ENCODE data around the gene TCP11L2.

Gene TCP11L2

DNA sequence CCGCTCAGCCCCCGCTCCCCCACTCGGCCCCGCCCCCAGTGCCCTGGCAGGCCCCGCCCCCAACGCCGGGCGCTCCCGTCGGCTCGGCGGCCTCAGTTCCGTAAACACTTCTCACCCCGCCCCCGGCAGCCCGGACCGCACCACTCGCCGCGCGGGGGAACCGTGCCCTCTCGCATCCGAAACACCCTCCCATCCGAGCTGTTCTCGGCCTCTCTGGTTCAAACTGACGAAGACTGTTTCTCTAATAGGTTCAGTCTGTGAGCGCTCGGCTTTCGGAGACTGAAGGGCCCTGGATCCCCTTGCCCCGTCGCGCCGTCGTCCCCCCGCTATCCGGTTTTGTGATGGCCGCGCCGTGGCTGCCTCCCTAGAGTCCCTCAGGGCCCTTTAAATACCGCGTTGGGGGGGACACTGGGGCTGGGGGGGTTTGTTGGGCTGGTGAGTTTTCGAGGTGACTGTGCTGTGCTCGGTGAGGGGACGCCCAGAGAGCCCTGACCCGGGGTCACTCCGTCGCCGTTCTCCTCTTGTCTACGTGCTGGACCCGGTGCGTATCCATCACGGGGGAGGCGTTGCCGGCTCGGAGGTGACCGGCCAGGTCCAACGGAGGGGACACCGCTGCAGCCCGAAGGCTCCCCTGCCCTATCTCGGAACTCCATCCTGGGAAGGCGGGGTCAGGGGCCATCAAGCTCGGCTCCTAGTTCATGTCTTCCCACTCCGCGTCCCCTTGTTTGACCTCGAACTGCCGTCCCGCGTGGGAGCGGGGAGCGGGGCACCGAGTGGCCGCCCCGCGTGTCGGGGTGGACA is at the start of gene TCP11L2:
TSS of gene TCP11L2 (plus strand) at position 333 of the 801 bp plus-strand sequence. CDS start 8,343 bp downstream, outside the sequence.
- no peaks in the 10 kb centered on the region for H3K27me3 ChIP-seq (ENCODE audit: control insufficient read depth in 1 of 2, insufficient read depth in 2 of 2, low read length in 2 of 2)

GRCh38 chr12:106254724-106255123 is 47.8 kb upstream of the TCP11L2 start:
- Histone ChIP-seq H3K4me3 (ENCODE audit: low read depth in 1 of 2, low read length in 2 of 2) (no peak overlapping the region), H3K9me3 (ENCODE audit: control insufficient read depth in 1 of 2, low read length in 2 of 2) (no peaks in the 10 kb centered on the region), H3K27ac (ENCODE audit: low read depth, low read length) (no peak overlapping the region), H3K9ac (ENCODE audit: low read depth in 1 of 2, low read length in 2 of 2) (no peak overlapping the region), H3K36me3 (ENCODE audit: control insufficient read depth in 1 of 2, insufficient read depth in 2 of 2, low read length in 2 of 2) (no peaks in the 10 kb centered on the region), H3K27me3 (ENCODE audit: control insufficient read depth in 1 of 2, insufficient read depth in 2 of 2, low read length in 2 of 2) (no peaks in the 10 kb centered on the region), H3K4me1 (ENCODE audit: control insufficient read depth in 1 of 2, insufficient read depth in 2 of 2, low read length in 2 of 2) (peaks cover 3 to 4% of the 10 kb centered on the region in 2 donors)

More for the DNA sequence above, at the start of gene TCP11L2:
- Histone ChIP-seq H3K9ac (ENCODE audit: low read depth in 1 of 2, low read length in 2 of 2) (peak within 1 kb of the TSS; percentile 84 to 96), H3K36me3 (ENCODE audit: control insufficient read depth in 1 of 2, insufficient read depth in 2 of 2, low read length in 2 of 2) (no peaks in the 10 kb centered on the region), H3K27ac (ENCODE audit: low read depth, low read length) (peak within 1 kb of the TSS; percentile 93), H3K9me3 (ENCODE audit: control insufficient read depth in 1 of 2, low read length in 2 of 2) (no peaks in the 10 kb centered on the region), H3K4me1 (ENCODE audit: control insufficient read depth in 1 of 2, insufficient read depth in 2 of 2, low read length in 2 of 2) (peaks cover 22 to 29% of the 10 kb centered on the region in 2 donors), H3K4me3 (ENCODE audit: low read depth in 1 of 2, low read length in 2 of 2) (peak within 1 kb of the TSS; percentile 91 to 97)

GRCh38 chr12:106255493-106255892 is 47.0 kb upstream of the TCP11L2 start:
- Histone ChIP-seq H3K4me3 (ENCODE audit: low read depth in 1 of 2, low read length in 2 of 2) (no peak overlapping the region), H3K9me3 (ENCODE audit: control insufficient read depth in 1 of 2, low read length in 2 of 2) (no peaks in the 10 kb centered on the region), H3K9ac (ENCODE audit: low read depth in 1 of 2, low read length in 2 of 2) (no peak overlapping the region), H3K27me3 (ENCODE audit: control insufficient read depth in 1 of 2, insufficient read depth in 2 of 2, low read length in 2 of 2) (no peaks in the 10 kb centered on the region), H3K27ac (ENCODE audit: low read depth, low read length) (no peak overlapping the region), H3K36me3 (ENCODE audit: control insufficient read depth in 1 of 2, insufficient read depth in 2 of 2, low read length in 2 of 2) (no peaks in the 10 kb centered on the region), H3K4me1 (ENCODE audit: control insufficient read depth in 1 of 2, insufficient read depth in 2 of 2, low read length in 2 of 2) (no peaks in the 10 kb centered on the region)

- Histone ChIP-seq H3K36me3 (ENCODE audit: control insufficient read depth in 1 of 2, insufficient read depth in 2 of 2, low read length in 2 of 2) (no peaks in the 10 kb centered on the region), H3K9me3 (ENCODE audit: control insufficient read depth in 1 of 2, low read length in 2 of 2) (no peaks in the 10 kb centered on the region), H3K9ac (ENCODE audit: low read depth in 1 of 2, low read length in 2 of 2) (no peak overlapping the region), H3K4me1 (ENCODE audit: control insufficient read depth in 1 of 2, insufficient read depth in 2 of 2, low read length in 2 of 2) (no peaks in the 10 kb centered on the region), H3K27ac (ENCODE audit: low read depth, low read length) (no peak overlapping the region), H3K4me3 (ENCODE audit: low read depth in 1 of 2, low read length in 2 of 2) (no peak overlapping the region), H3K27me3 (ENCODE audit: control insufficient read depth in 1 of 2, insufficient read depth in 2 of 2, low read length in 2 of 2) (no peaks in the 10 kb centered on the region)
Measured at GRCh38 chr12:106255952-106256351, 46.6 kb upstream of the TCP11L2 start.

DNA sequence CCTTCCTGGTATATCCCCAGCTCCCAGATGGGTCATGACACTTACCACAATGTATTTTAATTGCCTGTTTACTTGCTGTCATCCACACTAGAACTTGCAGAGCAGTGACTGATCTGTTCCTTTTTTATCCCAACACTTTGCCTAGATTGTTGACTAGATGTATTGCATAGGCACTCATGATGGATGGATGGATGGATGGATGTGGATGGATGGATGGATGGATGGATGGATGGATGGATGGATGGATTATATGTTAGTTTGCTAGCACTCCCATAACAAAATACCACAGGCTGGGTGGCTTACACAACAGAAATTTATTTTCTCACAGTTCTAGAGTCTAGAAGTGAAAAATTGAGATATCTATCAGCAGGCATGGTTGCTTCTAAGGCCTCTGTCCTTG is 46.0 kb upstream of the TCP11L2 start:
- Histone ChIP-seq H3K4me1 (ENCODE audit: control insufficient read depth in 1 of 2, insufficient read depth in 2 of 2, low read length in 2 of 2) (no peaks in the 10 kb centered on the region), H3K9ac (ENCODE audit: low read depth in 1 of 2, low read length in 2 of 2) (no peak overlapping the region), H3K36me3 (ENCODE audit: control insufficient read depth in 1 of 2, insufficient read depth in 2 of 2, low read length in 2 of 2) (no peaks in the 10 kb centered on the region), H3K9me3 (ENCODE audit: control insufficient read depth in 1 of 2, low read length in 2 of 2) (no peaks in the 10 kb centered on the region), H3K27ac (ENCODE audit: low read depth, low read length) (no peak overlapping the region), H3K27me3 (ENCODE audit: control insufficient read depth in 1 of 2, insufficient read depth in 2 of 2, low read length in 2 of 2) (no peaks in the 10 kb centered on the region), H3K4me3 (ENCODE audit: low read depth in 1 of 2, low read length in 2 of 2) (no peak overlapping the region)

DNA sequence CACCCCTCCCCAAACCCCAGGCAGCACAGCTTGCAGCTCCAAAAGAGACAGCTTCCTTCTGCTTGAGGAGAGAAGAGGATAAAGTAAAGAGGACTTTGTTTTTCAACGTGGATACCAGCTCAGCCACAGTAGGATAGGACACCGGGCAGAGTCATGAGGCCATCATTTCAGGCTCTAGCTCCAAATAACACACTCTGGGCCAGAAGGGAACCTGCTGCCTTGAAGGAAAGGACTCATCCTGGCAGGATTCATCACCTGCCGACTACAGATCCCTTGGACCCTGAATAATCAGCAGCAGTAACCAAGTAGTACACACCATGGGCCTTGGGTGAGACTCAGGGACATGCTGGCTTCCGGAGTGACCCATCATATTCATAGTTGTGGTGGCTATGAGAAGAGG is 44.3 kb upstream of the TCP11L2 start:
- Histone ChIP-seq H3K9me3 (ENCODE audit: control insufficient read depth in 1 of 2, low read length in 2 of 2) (no peaks in the 10 kb centered on the region), H3K9ac (ENCODE audit: low read depth in 1 of 2, low read length in 2 of 2) (no peak overlapping the region), H3K27ac (ENCODE audit: low read depth, low read length) (no peak overlapping the region), H3K36me3 (ENCODE audit: control insufficient read depth in 1 of 2, insufficient read depth in 2 of 2, low read length in 2 of 2) (no peaks in the 10 kb centered on the region), H3K27me3 (ENCODE audit: control insufficient read depth in 1 of 2, insufficient read depth in 2 of 2, low read length in 2 of 2) (no peaks in the 10 kb centered on the region), H3K4me3 (ENCODE audit: low read depth in 1 of 2, low read length in 2 of 2) (no peak overlapping the region), H3K4me1 (ENCODE audit: control insufficient read depth in 1 of 2, insufficient read depth in 2 of 2, low read length in 2 of 2) (no peaks in the 10 kb centered on the region)

GRCh38 chr12:106258935-106259334 is 43.6 kb upstream of the TCP11L2 start:
- Histone ChIP-seq H3K27me3 (ENCODE audit: control insufficient read depth in 1 of 2, insufficient read depth in 2 of 2, low read length in 2 of 2) (no peaks in the 10 kb centered on the region), H3K9me3 (ENCODE audit: control insufficient read depth in 1 of 2, low read length in 2 of 2) (no peaks in the 10 kb centered on the region), H3K4me1 (ENCODE audit: control insufficient read depth in 1 of 2, insufficient read depth in 2 of 2, low read length in 2 of 2) (no peaks in the 10 kb centered on the region), H3K9ac (ENCODE audit: low read depth in 1 of 2, low read length in 2 of 2) (no peak overlapping the region), H3K27ac (ENCODE audit: low read depth, low read length) (no peak overlapping the region), H3K4me3 (ENCODE audit: low read depth in 1 of 2, low read length in 2 of 2) (no peak overlapping the region), H3K36me3 (ENCODE audit: control insufficient read depth in 1 of 2, insufficient read depth in 2 of 2, low read length in 2 of 2) (no peaks in the 10 kb centered on the region)

DNA sequence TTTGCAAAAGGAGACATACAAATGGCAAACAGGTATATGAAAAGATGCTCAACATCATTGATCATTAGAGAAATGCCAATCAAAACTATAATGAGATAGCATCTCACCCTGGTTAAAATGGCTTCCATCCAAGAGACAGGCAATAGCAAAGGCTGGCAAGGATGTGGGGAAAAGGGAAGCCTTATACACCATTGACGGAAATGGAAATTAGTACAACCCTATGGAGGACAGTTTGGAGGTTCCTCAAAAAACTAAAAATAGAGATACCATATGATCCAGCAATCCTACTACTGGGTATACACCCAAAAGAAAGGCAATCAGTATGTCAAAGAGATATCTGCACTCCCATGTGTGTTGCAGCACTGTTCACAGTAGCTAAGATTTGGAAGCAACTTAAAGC is 37.4 kb upstream of the TCP11L2 start:
- H3K4me1 ChIP-seq (ENCODE audit: control insufficient read depth in 1 of 2, insufficient read depth in 2 of 2, low read length in 2 of 2) = no peaks in the 10 kb centered on the region
- H3K36me3 ChIP-seq (ENCODE audit: control insufficient read depth in 1 of 2, insufficient read depth in 2 of 2, low read length in 2 of 2) = no peaks in the 10 kb centered on the region
- H3K9me3 ChIP-seq (ENCODE audit: control insufficient read depth in 1 of 2, low read length in 2 of 2) = no peaks in the 10 kb centered on the region
- no peaks in the 10 kb centered on the region for H3K27me3 ChIP-seq (ENCODE audit: control insufficient read depth in 1 of 2, insufficient read depth in 2 of 2, low read length in 2 of 2)
- H3K27ac ChIP-seq (ENCODE audit: low read depth, low read length) = no peak overlapping the region
- H3K9ac ChIP-seq (ENCODE audit: low read depth in 1 of 2, low read length in 2 of 2) = no peak overlapping the region
- H3K4me3 ChIP-seq (ENCODE audit: low read depth in 1 of 2, low read length in 2 of 2) = no peak overlapping the region

DNA sequence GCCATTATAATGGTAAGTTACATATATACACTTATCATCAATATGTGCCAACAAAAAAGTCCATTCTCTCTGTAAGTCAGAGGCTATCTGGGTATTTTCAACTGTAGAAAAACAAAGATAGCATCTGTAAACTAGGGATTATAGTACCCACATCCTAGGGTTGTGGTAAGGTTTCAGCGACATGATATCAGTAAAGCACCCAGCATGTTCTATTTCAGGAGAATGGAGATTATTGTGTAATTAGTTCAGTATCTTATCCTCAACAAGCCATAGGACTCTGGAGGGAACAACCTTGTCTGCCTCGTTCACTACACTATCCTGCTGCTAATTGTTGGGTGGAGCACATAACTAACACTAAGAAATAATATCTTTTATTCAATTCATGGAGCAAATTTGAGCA is 35.0 kb upstream of the TCP11L2 start:
- Histone ChIP-seq H3K36me3 (ENCODE audit: control insufficient read depth in 1 of 2, insufficient read depth in 2 of 2, low read length in 2 of 2) (no peaks in the 10 kb centered on the region), H3K27ac (ENCODE audit: low read depth, low read length) (no peak overlapping the region), H3K9me3 (ENCODE audit: control insufficient read depth in 1 of 2, low read length in 2 of 2) (no peaks in the 10 kb centered on the region), H3K27me3 (ENCODE audit: control insufficient read depth in 1 of 2, insufficient read depth in 2 of 2, low read length in 2 of 2) (no peaks in the 10 kb centered on the region), H3K4me1 (ENCODE audit: control insufficient read depth in 1 of 2, insufficient read depth in 2 of 2, low read length in 2 of 2) (peaks cover 0 to 4% of the 10 kb centered on the region in 2 donors), H3K9ac (ENCODE audit: low read depth in 1 of 2, low read length in 2 of 2) (no peak overlapping the region), H3K4me3 (ENCODE audit: low read depth in 1 of 2, low read length in 2 of 2) (no peak overlapping the region)

DNA sequence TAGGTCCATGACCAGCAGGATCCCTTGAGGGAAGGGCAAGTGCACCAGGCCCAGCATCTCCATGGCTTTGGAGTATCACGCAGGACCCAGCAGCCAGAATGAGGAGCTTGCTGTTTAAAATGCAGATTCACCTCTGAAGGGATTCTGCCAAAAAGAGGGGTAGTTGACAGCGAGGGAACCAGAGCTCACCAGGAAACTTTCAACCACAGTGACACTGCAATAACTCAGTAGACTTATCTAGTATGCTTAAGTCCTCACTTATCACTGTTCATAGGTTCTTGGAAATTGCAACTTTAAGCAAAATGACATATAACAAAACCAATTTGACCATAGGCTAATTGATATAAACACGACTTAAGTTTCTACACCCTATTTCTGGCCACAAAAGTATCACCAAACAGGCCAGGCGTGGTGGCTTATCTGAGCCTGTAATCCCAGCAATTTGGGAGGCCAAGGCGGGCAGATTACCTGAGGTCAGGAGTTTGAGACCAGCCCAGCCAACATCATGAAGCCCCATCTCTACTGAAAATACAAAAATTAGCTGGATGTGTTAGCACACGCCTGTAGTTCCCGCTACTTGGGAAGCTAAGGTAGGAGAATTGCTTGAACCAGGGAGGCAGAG is 33.3 kb upstream of the TCP11L2 start:
- Histone ChIP-seq H3K27ac (ENCODE audit: low read depth, low read length) (no peak overlapping the region), H3K36me3 (ENCODE audit: control insufficient read depth in 1 of 2, insufficient read depth in 2 of 2, low read length in 2 of 2) (no peaks in the 10 kb centered on the region), H3K4me1 (ENCODE audit: control insufficient read depth in 1 of 2, insufficient read depth in 2 of 2, low read length in 2 of 2) (peaks cover 1 to 4% of the 10 kb centered on the region in 2 donors), H3K9ac (ENCODE audit: low read depth in 1 of 2, low read length in 2 of 2) (no peak overlapping the region), H3K9me3 (ENCODE audit: control insufficient read depth in 1 of 2, low read length in 2 of 2) (no peaks in the 10 kb centered on the region), H3K4me3 (ENCODE audit: low read depth in 1 of 2, low read length in 2 of 2) (no peak overlapping the region), H3K27me3 (ENCODE audit: control insufficient read depth in 1 of 2, insufficient read depth in 2 of 2, low read length in 2 of 2) (no peaks in the 10 kb centered on the region)

Data from duodenal mucosa (tissue), 2 donors.